HG03039 (cell line): ENCODE results near the gene MKNK2.

ENCODE experiments used
- ATAC-seq: cut with Tn5 transposase; IDR thresholded peaks from one replicate; pipeline ENCODE4 v1.9.1; 2021; ENCODE audit warnings: mild to moderate bottlenecking, moderate library complexity; ENCODE audit not compliant: unreplicated experiment

Gene MKNK2

GRCh38 chr19:2080336-2080988 is 29.4 kb upstream of the MKNK2 start:
- no peak for ATAC-seq

- no peak for ATAC-seq
These were observed 28.8 kb upstream of the MKNK2 start for GRCh38 chr19:2079865-2080301.

- ATAC-seq: no peak
These were observed 28.2 kb upstream of the MKNK2 start for GRCh38 chr19:2079076-2079864.

DNA sequence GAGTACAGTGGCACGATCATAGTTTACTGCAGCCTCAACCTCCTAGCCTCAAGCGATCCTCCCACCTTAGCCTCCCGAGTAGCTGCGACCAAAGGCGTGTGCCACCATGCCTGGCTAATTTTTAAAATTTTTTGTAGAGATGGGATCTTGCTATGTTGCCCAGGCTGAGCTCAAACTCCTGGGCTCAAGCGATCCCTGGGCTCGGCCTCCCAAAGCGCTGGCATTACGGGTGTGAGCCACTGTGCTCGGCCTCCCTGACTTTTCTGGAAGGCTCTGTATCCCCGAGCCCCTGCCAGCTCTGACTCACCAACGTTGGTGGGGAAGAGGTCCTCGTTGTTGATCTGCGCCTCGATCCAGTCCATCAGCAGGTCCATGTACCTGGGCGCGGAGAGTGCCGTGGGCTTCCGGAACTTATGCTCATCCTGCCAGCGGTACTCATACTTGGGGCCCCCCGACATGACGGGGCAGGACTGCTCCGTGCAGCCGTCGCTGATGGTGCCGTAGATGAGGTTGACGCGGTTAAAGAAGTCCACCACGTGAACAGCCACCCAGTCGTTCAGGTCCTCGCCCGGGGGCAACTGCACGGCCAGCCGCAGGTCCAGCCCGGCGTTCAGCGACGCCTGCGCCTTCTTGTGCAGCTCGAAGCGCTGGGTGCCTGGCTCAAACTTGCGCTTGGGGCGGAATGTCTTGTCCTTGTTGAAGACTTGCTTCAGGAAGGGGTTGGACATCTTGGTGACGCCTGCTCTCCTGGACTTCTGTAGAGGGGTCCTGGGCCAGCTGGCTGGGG is 27.0 kb upstream of the MKNK2 start:
- no peak for ATAC-seq

- no peak for ATAC-seq
These were observed 26.4 kb upstream of the MKNK2 start for GRCh38 chr19:2077398-2077797.

DNA sequence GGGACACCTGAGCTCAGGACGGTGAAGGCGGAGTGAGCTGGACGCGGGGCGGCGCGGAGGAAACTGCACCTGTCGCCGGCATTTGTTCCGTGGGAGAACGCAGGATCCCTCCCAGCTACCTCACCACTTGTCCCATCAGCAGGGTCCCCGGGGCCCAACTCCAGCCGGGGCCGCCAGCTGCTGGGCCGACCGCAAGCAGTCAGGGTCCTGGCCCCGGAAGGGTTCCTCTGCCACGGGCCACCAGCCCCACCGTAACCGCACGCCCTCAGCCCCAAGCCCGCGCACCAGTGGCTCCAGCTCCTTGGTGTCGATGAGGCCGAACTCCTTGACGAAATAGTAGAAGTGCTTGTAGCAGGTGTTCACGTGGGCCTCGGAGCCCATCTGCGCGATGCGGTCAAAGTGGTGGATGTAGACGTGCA is 25.5 kb upstream of the MKNK2 start:
- no peak for ATAC-seq

DNA sequence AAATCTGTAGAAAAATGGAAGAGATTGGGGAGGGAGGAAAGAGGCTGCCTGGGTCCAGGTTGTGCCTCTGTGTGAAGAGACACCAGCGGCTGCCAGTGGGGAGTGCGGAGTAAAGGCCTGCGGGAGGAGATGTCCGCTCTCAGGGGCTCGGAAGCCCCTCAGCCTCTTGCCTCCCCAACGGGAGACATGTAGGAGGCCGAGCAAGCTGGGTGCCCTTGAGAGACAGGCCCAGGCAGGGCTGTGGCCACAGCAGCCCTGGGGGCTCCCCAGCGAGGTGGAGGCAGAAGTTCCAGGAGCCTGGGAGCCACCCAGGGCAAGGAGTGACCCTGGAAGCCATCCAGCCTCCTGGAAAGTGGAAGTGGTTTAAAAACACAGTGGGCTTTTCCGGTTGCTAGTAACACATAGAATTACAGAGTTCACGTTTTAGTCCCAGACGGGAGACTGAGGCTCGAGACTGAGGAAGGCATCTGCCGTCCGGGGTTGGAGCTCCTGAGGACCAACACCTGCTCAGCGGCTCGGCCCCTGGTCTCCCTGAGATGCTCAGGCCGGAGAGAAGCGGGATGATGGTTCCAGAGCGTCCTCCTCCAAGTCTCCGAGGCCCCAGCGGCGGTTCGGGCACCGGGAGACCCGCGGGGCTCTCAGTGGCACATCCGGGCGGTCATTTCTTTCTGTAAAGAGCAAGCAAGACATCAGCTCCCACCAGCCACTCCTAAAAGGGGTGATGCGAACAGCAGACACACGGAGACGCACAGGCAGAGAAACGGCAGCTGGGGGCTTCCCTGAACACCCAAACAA is 21.9 kb upstream of the MKNK2 start:
- no peak for ATAC-seq

GRCh38 chr19:2070986-2071673 is 20.1 kb upstream of the MKNK2 start:
- ATAC-seq: no peak

DNA sequence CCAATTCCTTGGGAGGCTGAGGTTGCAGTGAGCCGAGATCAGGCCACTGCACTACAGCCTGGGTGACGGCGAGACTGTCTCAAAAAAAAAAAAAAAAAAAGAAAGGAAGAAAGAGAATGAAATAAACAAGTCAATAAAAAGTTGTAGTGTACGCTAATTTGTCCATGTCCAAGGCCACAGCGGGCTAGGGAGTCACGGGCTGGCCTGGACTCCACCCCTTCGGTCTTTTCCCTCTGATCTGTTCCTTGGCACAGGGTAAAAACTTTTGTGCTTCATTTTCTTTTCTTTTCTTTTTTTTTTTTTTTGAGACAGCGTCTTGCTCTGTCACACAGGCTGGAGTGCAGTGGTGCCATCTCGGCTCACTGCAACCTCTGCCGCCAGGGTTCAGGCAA is 19.4 kb upstream of the MKNK2 start:
- ATAC-seq: no peak

GRCh38 chr19:2064788-2065524 is 13.9 kb upstream of the MKNK2 start:
- no peak for ATAC-seq

DNA sequence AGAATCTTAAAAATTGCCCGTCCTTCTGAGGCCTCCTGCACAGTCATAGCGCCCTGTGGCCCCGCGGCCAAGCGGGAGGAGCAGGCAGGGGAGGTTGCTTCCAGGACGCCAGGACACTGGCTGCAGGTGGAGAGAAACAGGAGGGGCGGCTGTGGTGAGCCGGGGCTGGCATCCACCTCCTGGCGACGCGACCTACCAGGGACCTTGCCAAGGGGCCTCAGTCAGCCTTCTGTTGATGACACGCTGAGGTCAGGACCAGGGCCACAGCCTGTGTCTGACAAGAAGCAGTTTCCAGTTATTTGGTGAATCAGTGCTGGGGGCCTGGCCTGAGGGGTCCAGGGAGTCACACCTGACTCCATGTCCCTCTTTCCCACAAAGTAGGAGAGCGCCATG is 13.3 kb upstream of the MKNK2 start:
- ATAC-seq: no peak

DNA sequence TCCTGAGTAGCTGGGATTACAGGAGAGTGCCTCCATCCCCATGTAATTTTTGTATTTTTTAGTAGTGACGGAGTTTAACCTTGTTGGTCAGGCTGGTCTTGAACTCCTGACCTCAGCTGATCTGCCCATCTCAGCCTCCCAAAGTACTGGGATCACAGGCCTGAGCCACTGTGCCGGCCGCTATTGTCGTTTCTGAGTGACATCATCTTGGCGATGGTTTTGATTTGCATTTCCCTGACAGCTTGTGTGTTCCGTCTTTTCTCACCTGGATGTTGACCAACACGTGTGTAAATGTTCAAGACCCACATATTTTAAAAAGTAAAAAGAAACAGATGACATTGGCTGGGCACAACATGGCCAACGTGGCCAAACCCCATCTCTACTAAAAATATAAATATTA is 12.8 kb upstream of the MKNK2 start:
- ATAC-seq: no peak

DNA sequence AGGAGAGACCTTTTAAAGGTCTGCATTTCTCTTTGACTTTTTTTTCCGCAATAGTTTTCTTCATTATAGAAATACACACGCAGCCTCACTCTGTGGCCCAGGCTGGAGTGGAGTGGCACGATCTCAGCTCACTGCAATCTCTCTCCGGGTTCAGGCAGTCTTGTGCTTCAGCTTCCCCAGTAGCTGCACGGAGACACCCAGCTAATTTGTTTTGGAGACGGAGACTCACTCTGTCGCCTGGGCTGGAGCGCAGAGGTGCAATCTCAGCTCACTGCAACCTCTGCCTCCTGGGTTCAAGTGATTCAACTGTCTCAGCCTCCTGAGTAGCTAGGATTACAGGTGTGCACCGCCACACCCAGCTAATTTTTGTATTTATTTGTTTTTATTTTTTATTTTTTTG is 11.7 kb upstream of the MKNK2 start:
- no peak for ATAC-seq

- ATAC-seq: no peak
These were observed 11.3 kb upstream of the MKNK2 start for GRCh38 chr19:2062389-2062729.

DNA sequence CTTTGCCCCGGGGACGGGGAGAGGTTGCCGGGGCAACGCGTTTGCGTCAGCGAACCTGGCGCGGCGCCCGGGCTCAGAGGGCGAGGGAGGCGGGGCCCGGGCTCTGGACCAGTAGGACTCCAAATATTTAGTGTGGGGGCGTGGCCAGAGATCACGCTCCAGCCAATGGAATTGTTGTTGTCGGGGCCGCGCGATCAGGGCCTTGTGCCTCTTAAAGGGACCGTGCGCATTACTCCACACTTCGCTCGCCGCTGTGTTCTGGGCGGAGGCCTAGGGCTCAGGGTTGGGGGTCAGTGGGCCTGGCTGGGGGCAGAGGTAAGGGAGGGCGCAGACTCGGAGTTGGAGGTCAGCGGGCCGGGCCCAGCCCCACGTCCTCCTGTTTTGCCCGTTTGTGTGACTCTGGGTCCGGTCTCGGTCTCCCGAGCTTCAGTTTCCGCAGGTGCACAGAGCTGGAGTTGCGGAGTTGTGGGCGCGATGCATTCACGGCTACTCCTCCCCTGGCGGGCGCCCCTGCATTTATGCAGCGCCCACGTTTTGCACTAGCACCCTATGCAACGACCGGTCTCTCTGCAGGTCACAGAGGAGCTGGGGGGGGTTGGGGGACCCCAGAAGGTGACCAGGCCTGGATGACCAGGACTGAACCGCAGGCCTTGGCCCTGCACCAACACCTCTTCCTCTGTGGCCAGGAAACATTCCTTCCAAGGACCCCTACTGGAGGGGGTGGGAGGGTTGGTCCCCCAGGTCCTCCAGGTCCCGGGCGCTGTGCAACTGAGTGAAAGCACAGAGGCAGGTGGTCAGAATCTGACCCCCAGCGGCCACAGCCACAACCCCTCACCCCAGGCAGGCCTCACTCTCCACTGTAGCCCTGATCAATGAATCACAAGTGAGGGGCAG is 10.7 kb upstream of the MKNK2 start:
- peak; percentile 60 for ATAC-seq

- ATAC-seq: peak; percentile 19
These were observed 9.9 kb upstream of the MKNK2 start for GRCh38 chr19:2060884-2061494.

DNA sequence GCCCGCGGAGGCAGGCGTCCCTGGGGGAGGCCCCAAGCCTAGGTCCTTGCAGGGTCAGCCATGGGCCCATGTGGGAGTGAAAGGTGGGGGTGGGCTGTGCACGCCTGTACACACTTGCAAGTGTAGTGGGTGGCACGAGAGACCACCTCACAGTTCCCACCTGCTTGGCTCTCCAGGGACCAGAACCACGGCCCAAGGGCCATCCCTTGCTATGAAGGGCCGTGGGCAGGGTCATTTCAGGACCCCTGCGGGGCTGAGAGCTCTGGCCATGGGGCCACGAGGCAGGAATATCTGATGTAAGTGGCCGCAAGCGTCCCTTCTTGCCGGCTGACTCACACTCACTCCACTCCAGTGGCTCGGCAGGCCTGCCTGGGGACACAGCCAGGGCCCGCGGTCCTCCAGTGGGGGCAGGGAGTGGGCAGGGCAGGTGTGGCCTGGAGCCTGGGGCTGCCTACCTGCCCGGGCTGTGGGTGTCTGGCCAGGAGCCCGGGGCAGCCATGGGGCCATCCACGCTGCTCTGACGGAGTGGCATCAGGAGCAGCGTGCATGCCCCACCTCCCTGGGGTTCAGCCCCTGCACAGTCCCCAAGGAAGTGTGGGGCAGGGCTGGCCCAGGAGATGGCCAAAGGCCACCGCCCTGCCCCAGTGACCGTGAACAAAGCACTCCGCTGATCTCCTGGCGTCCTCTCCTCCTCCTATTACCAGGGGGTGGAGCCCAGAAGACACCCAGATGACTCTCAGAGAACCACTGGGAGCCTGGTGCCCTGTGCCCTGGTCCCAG is 8.6 kb upstream of the MKNK2 start:
- no peak for ATAC-seq
